NB4 (cell line): ENCODE measurements around the gene KLHL41.

Experiments used
- MYC ChIP-seq: IDR thresholded peaks from 2 replicates; pipeline ENCODE4 v1.6.1; 2011; ENCODE audit warnings: low read depth, low read length
- POLR2A ChIP-seq: IDR thresholded peaks from 2 replicates; pipeline ENCODE4 v1.6.1; 2011; ENCODE audit warnings: mild to moderate bottlenecking; ENCODE audit not compliant: insufficient read length; ENCODE audit errors: extremely low read depth
- TF ChIP-seq, protein P1 (sequence below): IDR thresholded peaks from one replicate; pipeline ENCODE4 v1.5.1; 2012; ENCODE audit warnings: low read depth, low read length
- TF ChIP-seq, protein P2 (sequence below): IDR thresholded peaks from 2 replicates; pipeline ENCODE4 v1.6.1; 2011; ENCODE audit warnings: low read depth, low read length

DNA sequence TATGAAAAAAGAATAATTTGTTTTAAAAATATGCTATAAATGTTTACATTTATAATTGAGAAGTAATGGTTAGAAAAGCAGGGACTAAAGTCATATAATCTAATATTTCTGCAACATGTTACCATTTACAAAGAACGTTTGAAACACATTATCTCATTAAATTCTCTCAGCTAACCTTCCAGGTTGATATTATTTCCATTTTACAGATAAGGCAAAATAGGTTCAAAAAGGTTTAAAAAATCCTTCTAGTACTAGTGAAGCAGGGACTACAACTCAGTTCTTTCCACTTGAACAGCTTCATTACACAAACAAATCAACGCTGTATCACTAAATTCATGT is 63.3 kb downstream of the KLHL41 start:
- TF ChIP-seq, protein P1, sequence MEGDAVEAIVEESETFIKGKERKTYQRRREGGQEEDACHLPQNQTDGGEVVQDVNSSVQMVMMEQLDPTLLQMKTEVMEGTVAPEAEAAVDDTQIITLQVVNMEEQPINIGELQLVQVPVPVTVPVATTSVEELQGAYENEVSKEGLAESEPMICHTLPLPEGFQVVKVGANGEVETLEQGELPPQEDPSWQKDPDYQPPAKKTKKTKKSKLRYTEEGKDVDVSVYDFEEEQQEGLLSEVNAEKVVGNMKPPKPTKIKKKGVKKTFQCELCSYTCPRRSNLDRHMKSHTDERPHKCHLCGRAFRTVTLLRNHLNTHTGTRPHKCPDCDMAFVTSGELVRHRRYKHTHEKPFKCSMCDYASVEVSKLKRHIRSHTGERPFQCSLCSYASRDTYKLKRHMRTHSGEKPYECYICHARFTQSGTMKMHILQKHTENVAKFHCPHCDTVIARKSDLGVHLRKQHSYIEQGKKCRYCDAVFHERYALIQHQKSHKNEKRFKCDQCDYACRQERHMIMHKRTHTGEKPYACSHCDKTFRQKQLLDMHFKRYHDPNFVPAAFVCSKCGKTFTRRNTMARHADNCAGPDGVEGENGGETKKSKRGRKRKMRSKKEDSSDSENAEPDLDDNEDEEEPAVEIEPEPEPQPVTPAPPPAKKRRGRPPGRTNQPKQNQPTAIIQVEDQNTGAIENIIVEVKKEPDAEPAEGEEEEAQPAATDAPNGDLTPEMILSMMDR = no peak
- no peak for TF ChIP-seq POLR2A
- TF ChIP-seq, protein P2, sequence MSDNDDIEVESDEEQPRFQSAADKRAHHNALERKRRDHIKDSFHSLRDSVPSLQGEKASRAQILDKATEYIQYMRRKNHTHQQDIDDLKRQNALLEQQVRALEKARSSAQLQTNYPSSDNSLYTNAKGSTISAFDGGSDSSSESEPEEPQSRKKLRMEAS = no peak
- no peak for TF ChIP-seq MYC
